GM18511 (cell line): ENCODE measurements around the gene SLC12A5.

Source experiments
- ATAC-seq: cut with Tn5 transposase; IDR thresholded peaks from one replicate; pipeline ENCODE4 v1.9.1; 2021; ENCODE audit warnings: mild to moderate bottlenecking, moderate library complexity; ENCODE audit not compliant: unreplicated experiment

The SLC12A5 gene

GRCh38 chr20:46101957-46102356, 72.9 kb downstream of the SLC12A5 start:
- no peak for ATAC-seq

DNA sequence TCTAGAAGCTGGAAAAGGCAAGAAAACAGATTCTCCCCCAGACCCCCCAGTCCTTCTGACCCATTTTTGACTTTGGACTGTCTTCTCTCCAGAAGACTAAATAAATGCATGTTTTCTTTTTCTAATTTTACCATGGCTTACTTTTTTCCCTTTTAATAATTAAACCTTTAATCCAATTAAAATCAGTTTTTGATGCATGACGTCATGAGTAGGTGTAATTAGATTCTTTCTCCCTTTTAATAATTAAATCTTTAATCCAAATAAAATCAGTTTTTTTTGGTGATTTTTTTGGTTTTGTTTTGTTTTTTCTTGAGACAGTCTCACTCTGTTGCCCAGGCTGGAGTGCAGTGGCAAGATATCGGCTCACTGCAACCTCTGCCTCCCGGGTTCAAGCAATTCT, 73.9 kb downstream of the SLC12A5 start:
- no peak for ATAC-seq

DNA sequence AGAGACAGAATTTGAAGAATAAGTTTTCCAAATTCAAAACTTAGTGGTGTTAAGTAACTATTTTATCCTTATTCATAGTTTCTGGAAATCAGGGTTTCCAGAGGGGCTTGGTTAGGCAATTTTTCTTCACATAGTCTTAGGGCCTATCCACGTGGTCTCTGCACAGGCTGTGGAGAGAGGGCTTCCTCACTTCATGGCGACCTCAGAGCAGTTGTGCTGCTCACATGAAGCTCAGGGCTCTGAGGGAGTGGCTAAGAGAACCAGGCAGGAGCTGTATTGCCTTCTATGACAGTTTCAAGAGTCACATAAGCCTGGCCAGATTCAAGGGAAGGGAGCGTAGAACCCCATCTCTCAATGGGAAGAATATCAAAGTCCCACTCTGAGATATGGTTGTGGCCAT, 75.2 kb downstream of the SLC12A5 start:
- no peak for ATAC-seq

- no peak for ATAC-seq
Observed at GRCh38 chr20:46107061-46107460, 78.0 kb downstream of the SLC12A5 start.

- ATAC-seq, result peak; percentile 87
Observed at GRCh38 chr20:46108435-46108841, 79.4 kb downstream of the SLC12A5 start.

GRCh38 chr20:46108976-46109375, 80.0 kb downstream of the SLC12A5 start:
- no peak for ATAC-seq
